Tibial artery (tissue), 4 donors: Measurements from ENCODE around the gene CYTH4.
A peak's percentile ranks its signal among the peaks of the same experiment; 100 is the strongest.

Source experiments
- DNase-seq, 2 donors: peaks; one replicate each; pipeline ENCODE4 v3.0.0-alpha.2; 2019
- H3K27ac ChIP-seq, 2 donors: fragments of 200-600 bp; sonication (generic) in 1 of 2; 1 replicate in 1 of 2; 2 replicates in 1 of 2; pipeline ENCODE4 v1.5.1; 2018 to 2019; ENCODE audit warnings: mild to moderate bottlenecking in 1 of 2
- H3K27me3 ChIP-seq, 2 donors: fragments of 200-600 bp; sonication (generic) in 1 of 2; one replicate each; pipeline versions ENCODE4 v1.5.1 to v1.6.0; 2016 to 2019
- H3K36me3 ChIP-seq, 3 donors: fragments of 200-600 bp; sonication (generic) in 2 of 3; one replicate each; pipeline ENCODE4 v1.5.1; 2016 to 2019; ENCODE audit warnings: mild to moderate bottlenecking in 2 of 3
- H3K4me1 ChIP-seq, 4 donors: fragments of 200-600 bp; sonication (generic) in 2 of 4; 1 replicate in 3 of 4; 2 replicates in 1 of 4; pipeline ENCODE4 v1.5.1; 2016 to 2019
- H3K4me3 ChIP-seq, 2 donors: fragments of 200-600 bp; sonication (generic) in 1 of 2; 1 replicate in 1 of 2; 2 replicates in 1 of 2; pipeline ENCODE4 v1.5.1; 2018 to 2019; ENCODE audit warnings: mild to moderate bottlenecking in 2 of 2
- H3K9me3 ChIP-seq, 3 donors: fragments of 200-600 bp; sonication (generic) in 1 of 3; one replicate each; pipeline ENCODE4 v1.5.1; 2016 to 2019
- intact Hi-C: fragments of 100-400 bp; cut with DNase I; formaldehyde crosslinking; loops from one replicate; pipeline ENCODE4 v1.15.0; 2023; ENCODE audit warnings: low total_unique reads
- TF ChIP-seq, protein P1 (sequence below), 2 experiments: fragments of 200-600 bp in 1 of 2; fragments of 450-650 bp in 1 of 2; IDR thresholded peaks; one replicate each; pipeline ENCODE4 v1.5.1; 2017 to 2019; ENCODE audit warnings: antibody characterized with exemption in 2 of 2, mild to moderate bottlenecking in 1 of 2, moderate library complexity in 1 of 2

The CYTH4 gene

GRCh38 chr22:37267135-37267587, 15.1 kb upstream of the CYTH4 start:
- Histone ChIP-seq H3K9me3 (peaks cover 0 to 20% (median 15%) of the 10 kb centered on the region in 3 donors), H3K27ac (no peak overlapping the region), H3K36me3 (no peaks in the 10 kb centered on the region), H3K27me3 (peaks cover 0 to 36% of the 10 kb centered on the region in 2 donors), H3K4me3 (peak overlapping the region in 1 of 2 donors; percentile 11), H3K4me1 (peaks cover 0 to 7% (median 0%) of the 10 kb centered on the region in 4 donors)
- TF ChIP-seq, protein P1, sequence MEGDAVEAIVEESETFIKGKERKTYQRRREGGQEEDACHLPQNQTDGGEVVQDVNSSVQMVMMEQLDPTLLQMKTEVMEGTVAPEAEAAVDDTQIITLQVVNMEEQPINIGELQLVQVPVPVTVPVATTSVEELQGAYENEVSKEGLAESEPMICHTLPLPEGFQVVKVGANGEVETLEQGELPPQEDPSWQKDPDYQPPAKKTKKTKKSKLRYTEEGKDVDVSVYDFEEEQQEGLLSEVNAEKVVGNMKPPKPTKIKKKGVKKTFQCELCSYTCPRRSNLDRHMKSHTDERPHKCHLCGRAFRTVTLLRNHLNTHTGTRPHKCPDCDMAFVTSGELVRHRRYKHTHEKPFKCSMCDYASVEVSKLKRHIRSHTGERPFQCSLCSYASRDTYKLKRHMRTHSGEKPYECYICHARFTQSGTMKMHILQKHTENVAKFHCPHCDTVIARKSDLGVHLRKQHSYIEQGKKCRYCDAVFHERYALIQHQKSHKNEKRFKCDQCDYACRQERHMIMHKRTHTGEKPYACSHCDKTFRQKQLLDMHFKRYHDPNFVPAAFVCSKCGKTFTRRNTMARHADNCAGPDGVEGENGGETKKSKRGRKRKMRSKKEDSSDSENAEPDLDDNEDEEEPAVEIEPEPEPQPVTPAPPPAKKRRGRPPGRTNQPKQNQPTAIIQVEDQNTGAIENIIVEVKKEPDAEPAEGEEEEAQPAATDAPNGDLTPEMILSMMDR (IDR thresholded peaks at IDR 0.05) = peak in 1 of 2 experiments; percentile 41
- intact Hi-C loops = no loop called here
- no peak for DNase-seq

- no peaks in the 10 kb centered on the region for H3K36me3 ChIP-seq
- peaks cover 0 to 29% of the 10 kb centered on the region in 2 donors for H3K27me3 ChIP-seq
- intact Hi-C loops = no loop called here
- peaks cover 0 to 20% (median 15%) of the 10 kb centered on the region in 3 donors for H3K9me3 ChIP-seq
- no peak for DNase-seq
- no peak overlapping the region for H3K27ac ChIP-seq
- TF ChIP-seq, protein P1 (IDR thresholded peaks at IDR 0.05) = no peak
- no peak overlapping the region for H3K4me3 ChIP-seq
- H3K4me1 ChIP-seq = peaks cover 0 to 7% (median 0%) of the 10 kb centered on the region in 4 donors
Observed at GRCh38 chr22:37267661-37268413, 14.5 kb upstream of the CYTH4 start.

- H3K27ac ChIP-seq = no peak overlapping the region
- DNase-seq = peak in 1 of 2 donors; percentile 47
- intact Hi-C loops = no loop called here
Observed at GRCh38 chr22:37269936-37270678, 12.2 kb upstream of the CYTH4 start.

DNA sequence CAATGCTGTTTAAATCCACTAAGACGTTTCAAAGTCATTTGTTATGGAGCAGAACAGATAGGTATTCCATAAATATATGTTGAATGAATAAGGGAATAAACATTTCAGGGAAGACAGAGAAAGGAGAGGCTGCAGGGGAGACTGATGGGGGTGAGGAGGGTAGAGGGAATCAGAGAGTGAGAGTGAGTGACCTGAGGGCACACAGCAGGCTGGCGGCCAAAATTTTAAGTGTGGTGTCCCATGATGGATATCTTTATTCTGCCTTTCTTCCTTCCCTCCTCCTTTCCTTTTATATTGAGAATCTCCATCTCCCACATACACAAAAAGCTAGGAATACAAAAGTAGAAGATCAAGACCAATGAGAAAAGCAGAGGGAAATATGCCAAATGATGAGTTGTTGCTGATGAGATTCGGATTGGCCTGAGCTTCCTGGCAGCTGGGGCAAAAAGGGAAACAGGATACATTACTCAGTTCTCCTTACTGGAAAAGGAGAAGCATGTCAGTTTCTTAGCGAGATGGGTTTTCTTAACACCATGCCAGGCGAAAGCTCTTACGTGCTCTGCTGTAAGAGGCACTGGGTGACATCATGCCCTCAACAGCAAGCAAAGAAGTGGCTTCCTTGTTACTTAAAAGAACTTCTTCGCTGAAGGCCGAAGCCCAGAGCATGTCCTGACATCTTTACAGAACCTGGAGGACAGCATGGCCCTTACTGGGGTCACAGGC, 11.2 kb upstream of the CYTH4 start:
- no peaks in the 10 kb centered on the region for H3K36me3 ChIP-seq
- peaks cover 0 to 7% (median 0%) of the 10 kb centered on the region in 4 donors for H3K4me1 ChIP-seq
- H3K9me3 ChIP-seq = no peaks in the 10 kb centered on the region
- peaks cover 0 to 42% of the 10 kb centered on the region in 2 donors for H3K27me3 ChIP-seq
- TF ChIP-seq, protein P1 (IDR thresholded peaks at IDR 0.05) = no peak
- no peak overlapping the region for H3K27ac ChIP-seq
- intact Hi-C loops = no loop called here
- H3K4me3 ChIP-seq = no peak overlapping the region
- DNase-seq = no peak

More at GRCh38 chr22:37269936-37270678, 12.2 kb upstream of the CYTH4 start:
- Histone ChIP-seq H3K9me3 (peaks cover 0 to under 1% (median 0%) of the 10 kb centered on the region in 3 donors), H3K4me1 (peaks cover 0 to 7% (median 0%) of the 10 kb centered on the region in 4 donors), H3K27me3 (peaks cover 0 to 34% of the 10 kb centered on the region in 2 donors), H3K36me3 (no peaks in the 10 kb centered on the region), H3K4me3 (no peak overlapping the region)
- TF ChIP-seq, protein P1 (IDR thresholded peaks at IDR 0.05) = no peak

DNA sequence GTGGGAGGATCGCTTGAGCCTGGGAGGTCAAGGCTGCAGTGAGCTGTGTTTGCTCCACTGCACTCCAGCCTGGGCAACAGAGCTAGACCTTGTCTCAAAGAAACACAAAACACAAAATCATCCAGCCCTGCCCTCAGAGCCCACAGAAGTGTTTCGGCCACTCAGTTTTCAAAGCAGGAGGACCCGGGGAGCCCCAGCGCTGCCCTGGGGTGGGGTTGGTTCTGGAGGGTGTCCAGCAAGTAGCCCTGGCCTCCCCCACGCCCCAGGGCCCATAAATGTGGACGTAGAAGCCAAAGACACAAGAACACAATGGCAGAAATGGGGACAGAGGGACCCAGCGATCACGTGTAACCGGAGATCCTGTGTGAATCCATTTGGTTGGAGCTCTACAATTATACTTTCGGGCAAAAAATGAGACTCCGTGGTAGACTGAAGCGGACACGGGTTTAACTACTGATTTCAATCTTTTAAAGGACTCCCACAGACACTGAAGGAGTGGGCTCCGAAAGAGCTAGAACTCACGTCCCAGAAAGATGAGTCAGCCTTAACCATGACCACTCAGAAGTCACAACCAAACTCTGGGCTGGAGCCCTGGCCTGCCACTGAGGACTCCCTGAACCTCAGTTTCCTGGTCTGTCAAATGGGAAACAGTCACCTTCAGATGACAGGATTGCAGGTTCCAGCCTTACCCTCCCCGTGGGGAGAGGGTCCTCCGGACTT, 9.0 kb upstream of the CYTH4 start:
- Histone ChIP-seq H3K4me3 (no peak overlapping the region), H3K36me3 (no peaks in the 10 kb centered on the region), H3K27ac (no peak overlapping the region), H3K4me1 (no peaks in the 10 kb centered on the region), H3K9me3 (no peaks in the 10 kb centered on the region), H3K27me3 (peaks cover 0 to 40% of the 10 kb centered on the region in 2 donors)
- DNase-seq = no peak
- TF ChIP-seq, protein P1 (IDR thresholded peaks at IDR 0.05) = no peak
- intact Hi-C loops = no loop called here
